Measurements from ENCODE around the gene DOCK4. TPM values are rescaled to one million over a fixed set of nuclear protein-coding genes. Genes with fewer than 3 reads are reported as not detected.

Gene DOCK4
- total and polyA plus RNA-seq, 2 donors from 2014 or later, result 3.2 to 38.9 TPM

- Histone ChIP-seq H3K9me3 (ENCODE audit: control insufficient read depth in 2 of 3, insufficient read depth in 1 of 3, low read length in 3 of 3) (no peaks in the 10 kb centered on the region), H3K4me1 (ENCODE audit: control insufficient read depth in 2 of 3, insufficient read depth in 2 of 3, low read depth in 1 of 3, low read length in 3 of 3) (peaks cover 0 to 6% (median 0%) of the 10 kb centered on the region in 3 donors), H3K9ac (ENCODE audit: low read length in 3 of 3) (no peak overlapping the region), H3K36me3 (ENCODE audit: control insufficient read depth in 2 of 3, insufficient read depth in 3 of 3, low read length in 3 of 3) (no peaks in the 10 kb centered on the region), H3K4me3 (ENCODE audit: low read length in 3 of 3) (no peak overlapping the region), H3K27me3 (ENCODE audit: control insufficient read depth, insufficient read depth, low read length) (no peaks in the 10 kb centered on the region), H3K27ac (ENCODE audit: low read depth in 2 of 2, low read length in 2 of 2) (no peak overlapping the region)
- FAIRE-seq, result no peak
- no peak for DNase-seq
- no peak for TF ChIP-seq CTCF (IDR thresholded peaks at IDR 0.05; ENCODE audit: borderline replicate concordance, extremely low read depth, insufficient read depth)
- intact Hi-C loops (cut with DNase I), result no loop called here
Measured at GRCh38 chr7:111750878-111751277, 455.3 kb downstream of the DOCK4 start.

- no peak for TF ChIP-seq CTCF (IDR thresholded peaks at IDR 0.05; ENCODE audit: borderline replicate concordance, extremely low read depth, insufficient read depth)
- no peak for DNase-seq
- H3K36me3 ChIP-seq (ENCODE audit: control insufficient read depth in 2 of 3, insufficient read depth in 3 of 3, low read length in 3 of 3), result no peaks in the 10 kb centered on the region
- no peak for FAIRE-seq
- peaks cover 0 to 6% (median 0%) of the 10 kb centered on the region in 3 donors for H3K4me1 ChIP-seq (ENCODE audit: control insufficient read depth in 2 of 3, insufficient read depth in 2 of 3, low read depth in 1 of 3, low read length in 3 of 3)
- H3K27me3 ChIP-seq (ENCODE audit: control insufficient read depth, insufficient read depth, low read length), result no peaks in the 10 kb centered on the region
- no peak overlapping the region for H3K9ac ChIP-seq (ENCODE audit: low read length in 3 of 3)
- no peaks in the 10 kb centered on the region for H3K9me3 ChIP-seq (ENCODE audit: control insufficient read depth in 2 of 3, insufficient read depth in 1 of 3, low read length in 3 of 3)
- H3K27ac ChIP-seq (ENCODE audit: low read depth in 2 of 2, low read length in 2 of 2), result no peak overlapping the region
- intact Hi-C loops (cut with DNase I), result no loop called here
- H3K4me3 ChIP-seq (ENCODE audit: low read length in 3 of 3), result no peak overlapping the region
Measured at GRCh38 chr7:111750228-111750627, 456.0 kb downstream of the DOCK4 start.

GRCh38 chr7:111749625-111750024 lies 456.6 kb downstream of the DOCK4 start:
- FAIRE-seq (no peak), DNase-seq (no peak)
- Histone ChIP-seq H3K4me1 (ENCODE audit: control insufficient read depth in 2 of 3, insufficient read depth in 2 of 3, low read depth in 1 of 3, low read length in 3 of 3) (peaks cover 0 to 5% (median 0%) of the 10 kb centered on the region in 3 donors), H3K4me3 (ENCODE audit: low read length in 3 of 3) (no peak overlapping the region), H3K27me3 (ENCODE audit: control insufficient read depth, insufficient read depth, low read length) (no peaks in the 10 kb centered on the region), H3K9me3 (ENCODE audit: control insufficient read depth in 2 of 3, insufficient read depth in 1 of 3, low read length in 3 of 3) (no peaks in the 10 kb centered on the region), H3K27ac (ENCODE audit: low read depth in 2 of 2, low read length in 2 of 2) (no peak overlapping the region), H3K36me3 (ENCODE audit: control insufficient read depth in 2 of 3, insufficient read depth in 3 of 3, low read length in 3 of 3) (no peaks in the 10 kb centered on the region), H3K9ac (ENCODE audit: low read length in 3 of 3) (no peak overlapping the region)
- intact Hi-C loops (cut with DNase I), result no loop called here
- TF ChIP-seq CTCF (IDR thresholded peaks at IDR 0.05; ENCODE audit: borderline replicate concordance, extremely low read depth, insufficient read depth), result no peak

- Histone ChIP-seq H3K9ac (ENCODE audit: low read length in 3 of 3) (no peak overlapping the region), H3K36me3 (ENCODE audit: control insufficient read depth in 2 of 3, insufficient read depth in 3 of 3, low read length in 3 of 3) (no peaks in the 10 kb centered on the region), H3K27me3 (ENCODE audit: control insufficient read depth, insufficient read depth, low read length) (no peaks in the 10 kb centered on the region), H3K9me3 (ENCODE audit: control insufficient read depth in 2 of 3, insufficient read depth in 1 of 3, low read length in 3 of 3) (no peaks in the 10 kb centered on the region), H3K4me1 (ENCODE audit: control insufficient read depth in 2 of 3, insufficient read depth in 2 of 3, low read depth in 1 of 3, low read length in 3 of 3) (peaks cover 0 to 2% (median 0%) of the 10 kb centered on the region in 3 donors), H3K4me3 (ENCODE audit: low read length in 3 of 3) (no peak overlapping the region), H3K27ac (ENCODE audit: low read depth in 2 of 2, low read length in 2 of 2) (no peak overlapping the region)
- FAIRE-seq (no peak), DNase-seq (no peak)
- no peak for TF ChIP-seq CTCF (IDR thresholded peaks at IDR 0.05; ENCODE audit: borderline replicate concordance, extremely low read depth, insufficient read depth)
- intact Hi-C loops (cut with DNase I), result no loop called here
Measured at GRCh38 chr7:111747718-111748117, 458.5 kb downstream of the DOCK4 start.

All from kidney (tissue), 14 donors.